Muscle of leg (tissue), 11 donors: ENCODE results near the gene SDCBP2. TPM values are rescaled to one million over a fixed set of nuclear protein-coding genes. Genes with fewer than 3 reads are reported as not detected.
A peak's percentile ranks its signal among the peaks of the same experiment; 100 is the strongest.

Experiments used
- DNase-seq: peaks from one replicate; pipeline ENCODE4 v3.0.0; 2013
- H3K27ac ChIP-seq: one replicate; pipeline ENCODE4 v1.5.1; 2013; ENCODE audit warnings: mild to moderate bottlenecking, low read length, control low read depth
- H3K27me3 ChIP-seq: one replicate; pipeline ENCODE4 v1.6.1; 2013; ENCODE audit warnings: low read length; ENCODE audit not compliant: control insufficient read depth, insufficient read depth
- H3K36me3 ChIP-seq: one replicate; pipeline ENCODE4 v1.6.1; 2013; ENCODE audit warnings: low read length; ENCODE audit not compliant: control insufficient read depth, insufficient read depth
- H3K4me1 ChIP-seq: one replicate; pipeline ENCODE4 v1.6.1; 2013; ENCODE audit warnings: low read length; ENCODE audit not compliant: control insufficient read depth, insufficient read depth
- H3K4me3 ChIP-seq: one replicate; pipeline ENCODE4 v1.5.1; 2013; ENCODE audit warnings: low read length, control low read depth
- H3K9me3 ChIP-seq: replicated peaks from 2 replicates; pipeline ENCODE4 v1.6.1; 2013; ENCODE audit warnings: low read depth, low read length; ENCODE audit not compliant: control insufficient read depth
- WGBS: methylation state at CpG from one replicate; pipeline ENCODE4 v1.1.5; 2013; ENCODE audit warnings: missing lambda C conversion rate; ENCODE audit not compliant: insufficient coverage; 5-methylcytosine and 5-hydroxymethylcytosine counted together
- polyA plus RNA-seq, 8 donors: library from polyadenylated mRNA; unstranded; fragments of 120-200 nt; gene quantifications; one replicate each; pipeline versions ENCODE4 v1.2.1 to v1.2.3, GENCODE V29; 2013; ENCODE audit warnings: inconsistent platforms in 1 of 8, low replicate concordance in 1 of 8; ENCODE audit not compliant: insufficient read length in 8 of 8, insufficient read depth in 1 of 8
- total RNA-seq: library from RNA; stranded (reverse); fragments of 120-200 nt; gene quantifications from one replicate; pipeline ENCODE4 v1.2.4, GENCODE V29; 2013

Gene SDCBP2
- total and polyA plus RNA-seq, 9 donors: 1.5 to 6.2 (median 1.8) TPM

- WGBS: 60% methylated on average over 2 of the region's 6 CpGs
Observed at GRCh38 chr20:1323256-1323655, 5.7 kb downstream of the SDCBP2 start.

GRCh38 chr20:1322511-1323245 lies 6.3 kb downstream of the SDCBP2 start:
- peak; percentile 64 for DNase-seq
- peaks cover 24% of the 10 kb centered on the region for H3K4me1 ChIP-seq

More at GRCh38 chr20:1323256-1323655, 5.7 kb downstream of the SDCBP2 start:
- Histone ChIP-seq H3K9me3 (no peaks in the 10 kb centered on the region), H3K4me3 (no peak overlapping the region), H3K27ac (peak overlapping the region; percentile 88), H3K27me3 (no peaks in the 10 kb centered on the region), H3K4me1 (peaks cover 25% of the 10 kb centered on the region), H3K36me3 (no peaks in the 10 kb centered on the region)
- peak; percentile 32 for DNase-seq

GRCh38 chr20:1321654-1321939 lies 7.3 kb downstream of the SDCBP2 start:
- Histone ChIP-seq H3K9me3 (no peaks in the 10 kb centered on the region), H3K27ac (peak overlapping the region; percentile 88), H3K27me3 (no peaks in the 10 kb centered on the region), H3K36me3 (no peaks in the 10 kb centered on the region), H3K4me3 (no peak overlapping the region), H3K4me1 (peaks cover 19% of the 10 kb centered on the region)
- 57% methylated on average over 1 of the region's 4 CpGs for WGBS
- no peak for DNase-seq

More at GRCh38 chr20:1322511-1323245, 6.3 kb downstream of the SDCBP2 start:
- Histone ChIP-seq H3K36me3 (no peaks in the 10 kb centered on the region), H3K4me3 (no peak overlapping the region), H3K9me3 (no peaks in the 10 kb centered on the region), H3K27me3 (no peaks in the 10 kb centered on the region), H3K27ac (peak overlapping the region; percentile 88)
- 51% methylated on average over 7 of the region's 11 CpGs for WGBS

DNA sequence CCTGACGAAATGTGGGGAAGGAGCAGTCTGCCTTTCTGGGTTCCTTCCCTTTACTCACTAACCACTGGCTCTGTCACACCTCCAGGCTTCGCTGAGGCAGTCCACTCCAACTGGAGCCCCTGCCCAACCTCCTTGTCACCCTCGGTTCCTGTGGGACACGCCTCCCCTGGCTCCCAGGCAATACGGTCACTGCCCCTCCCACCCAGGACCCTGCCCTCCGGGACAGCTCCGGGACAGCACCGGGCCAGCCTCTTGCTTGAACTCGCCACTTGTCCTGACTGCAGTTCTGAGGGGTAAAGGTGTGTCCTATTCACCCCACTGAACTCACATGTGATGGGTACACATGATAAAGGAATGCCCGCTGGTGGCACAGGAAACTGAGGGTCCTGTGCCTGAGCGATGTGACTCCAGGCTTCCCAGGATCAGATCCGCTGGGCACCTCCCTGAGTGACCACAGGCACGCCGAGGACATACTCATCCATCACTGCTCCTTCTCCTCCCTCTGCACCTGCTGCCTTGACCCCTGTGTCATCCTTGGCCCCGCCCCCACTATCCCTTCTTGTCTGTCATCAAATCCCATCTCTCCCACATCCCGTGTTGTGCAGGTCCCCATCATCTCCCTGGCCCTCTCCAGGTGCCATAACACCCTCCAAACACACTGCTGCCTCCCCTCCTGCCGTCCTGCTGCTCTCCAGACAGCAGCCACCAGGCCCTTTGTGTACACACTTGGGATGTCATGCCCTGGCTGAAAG lies 7.9 kb downstream of the SDCBP2 start:
- 62% methylated on average over 12 of the region's 17 CpGs for WGBS
- Histone ChIP-seq H3K4me3 (no peak overlapping the region), H3K27ac (no peak overlapping the region), H3K36me3 (no peaks in the 10 kb centered on the region), H3K27me3 (no peaks in the 10 kb centered on the region), H3K9me3 (no peaks in the 10 kb centered on the region), H3K4me1 (peaks cover 14% of the 10 kb centered on the region)
- DNase-seq: no peak

- H3K4me1 ChIP-seq: peaks cover 10% of the 10 kb centered on the region
Observed at GRCh38 chr20:1320016-1320415, 8.9 kb downstream of the SDCBP2 start.

DNA sequence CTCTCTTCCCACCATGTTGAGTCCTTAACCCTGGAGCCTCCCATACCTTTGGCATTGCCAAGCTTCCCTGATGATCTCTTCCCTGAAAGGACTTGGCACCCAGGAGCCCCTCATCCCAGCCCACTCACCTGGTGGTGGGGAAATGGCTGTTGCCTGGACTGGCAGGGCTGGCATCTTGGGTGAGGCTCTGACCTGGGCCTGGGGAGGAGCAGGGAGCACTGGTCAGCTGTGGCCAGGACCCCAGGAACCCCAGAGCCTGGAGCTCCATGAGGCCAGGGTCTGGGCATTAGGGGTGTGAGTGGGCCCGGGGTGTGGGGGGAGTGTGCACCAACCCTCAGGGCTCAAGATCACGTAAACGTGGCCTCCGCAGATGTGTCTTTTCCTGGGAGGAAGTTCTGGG lies 9.5 kb downstream of the SDCBP2 start:
- Histone ChIP-seq H3K9me3 (no peaks in the 10 kb centered on the region), H3K27me3 (no peaks in the 10 kb centered on the region), H3K4me3 (no peak overlapping the region), H3K27ac (no peak overlapping the region), H3K36me3 (no peaks in the 10 kb centered on the region), H3K4me1 (peaks cover 4% of the 10 kb centered on the region)
- no peak for DNase-seq
- no CpG with 5 or more reads among the region's 4 CpGs for WGBS

More at GRCh38 chr20:1320016-1320415, 8.9 kb downstream of the SDCBP2 start:
- Histone ChIP-seq H3K36me3 (no peaks in the 10 kb centered on the region), H3K4me3 (no peak overlapping the region), H3K27me3 (no peaks in the 10 kb centered on the region), H3K9me3 (no peaks in the 10 kb centered on the region), H3K27ac (no peak overlapping the region)
- WGBS: 80% methylated on average over 6 of the region's 6 CpGs
- no peak for DNase-seq

DNA sequence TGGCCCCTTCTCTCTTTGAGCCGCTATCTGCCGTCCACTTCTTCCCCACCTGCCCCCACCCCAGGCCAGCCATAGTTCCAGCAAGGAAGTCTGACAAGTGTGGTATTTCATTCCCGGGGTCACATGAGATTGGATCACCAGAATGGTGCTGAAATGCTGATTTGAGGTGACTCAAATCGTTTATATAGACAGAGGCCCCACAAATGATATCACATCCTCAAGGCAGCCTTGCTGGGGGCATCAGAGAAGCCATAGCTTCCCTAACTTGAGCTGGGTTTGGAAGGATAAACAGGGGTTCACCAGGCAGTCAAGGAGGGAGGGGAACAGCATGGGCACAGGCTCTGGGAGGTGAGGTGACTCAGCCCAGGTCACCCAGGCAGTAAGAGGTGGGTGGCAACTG lies 9.9 kb downstream of the SDCBP2 start:
- 60% methylated on average over 1 of the region's 4 CpGs for WGBS
- H3K27ac ChIP-seq: no peak overlapping the region
- H3K4me3 ChIP-seq: no peak overlapping the region
- H3K36me3 ChIP-seq: no peaks in the 10 kb centered on the region
- no peaks in the 10 kb centered on the region for H3K9me3 ChIP-seq
- H3K4me1 ChIP-seq: peaks cover 4% of the 10 kb centered on the region
- no peak for DNase-seq
- H3K27me3 ChIP-seq: no peaks in the 10 kb centered on the region

GRCh38 chr20:1317545-1318255 lies 11.2 kb downstream of the SDCBP2 start:
- 40% methylated on average over 7 of the region's 12 CpGs for WGBS
- Histone ChIP-seq H3K4me1 (peaks cover 5% of the 10 kb centered on the region), H3K27me3 (no peaks in the 10 kb centered on the region), H3K9me3 (no peaks in the 10 kb centered on the region), H3K36me3 (no peaks in the 10 kb centered on the region), H3K27ac (no peak overlapping the region), H3K4me3 (no peak overlapping the region)
- DNase-seq: no peak

DNA sequence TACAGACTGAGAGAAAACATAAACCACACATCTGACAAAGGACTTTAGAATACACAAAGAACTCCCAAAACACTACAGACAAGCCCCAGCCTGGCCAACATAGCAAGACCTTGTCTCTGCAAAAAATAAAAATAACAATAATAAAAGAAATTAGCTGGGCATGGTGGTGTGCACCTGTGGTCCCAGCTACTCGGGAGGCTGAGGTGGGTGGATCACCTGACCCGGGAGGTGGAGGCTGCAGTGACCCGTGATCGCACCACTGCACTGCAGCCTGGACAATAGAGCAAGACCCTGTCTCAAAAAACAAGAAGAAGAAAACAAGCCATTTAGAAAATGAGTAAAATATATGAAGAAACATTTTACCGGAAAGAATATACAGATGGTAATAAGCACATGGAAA lies 13.1 kb downstream of the SDCBP2 start:
- DNase-seq: no peak
- Histone ChIP-seq H3K4me3 (no peak overlapping the region), H3K36me3 (no peaks in the 10 kb centered on the region), H3K27ac (no peak overlapping the region), H3K27me3 (no peaks in the 10 kb centered on the region), H3K4me1 (peaks cover 5% of the 10 kb centered on the region), H3K9me3 (no peaks in the 10 kb centered on the region)
- WGBS: 80% methylated on average over 1 of the region's 5 CpGs
